Prostate gland (tissue), 2 donors: ENCODE results near the gene GDF15.

Source experiments
- CTCF ChIP-seq, 4 experiments: fragments of 200-600 bp in 2 of 4; fragments of 450-650 bp in 2 of 4; sonication (generic) in 2 of 4; IDR thresholded peaks; 1 replicate in 3 of 4; 2 replicates in 1 of 4; pipeline ENCODE4 v1.5.1; 2016 to 2019; ENCODE audit warnings: antibody characterized with exemption in 4 of 4, mild to moderate bottlenecking in 2 of 4, moderate library complexity in 2 of 4
- POLR2A ChIP-seq: fragments of 450-650 bp; IDR thresholded peaks from one replicate; pipeline ENCODE4 v1.6.1; 2016; ENCODE audit warnings: antibody characterized with exemption, mild to moderate bottlenecking
- POLR2AphosphoS5 ChIP-seq: sonication (generic); formaldehyde crosslinking; IDR thresholded peaks from one replicate; pipeline ENCODE4 v1.6.1; 2017; ENCODE audit warnings: antibody characterized with exemption

- TF ChIP-seq CTCF (IDR thresholded peaks at IDR 0.05): no peak
- TF ChIP-seq POLR2A: peak; percentile 24
- TF ChIP-seq POLR2AphosphoS5: peak; percentile 66
Observed at GRCh38 chr19:18415178-18415867, 29.4 kb downstream of the GDF15 start.
